ENCODE data around the gene NAV1. TPM values are rescaled to one million over a fixed set of nuclear protein-coding genes. Genes with fewer than 3 reads are reported as not detected.
"Not testable (repeated sequence)": the region's sequence is repeated elsewhere in the genome, so short reads cannot be mapped to it uniquely, and the experiment has no call there.

Gene NAV1
- total RNA-seq, 1 donor from 2014 or later: 19.4 TPM

DNA sequence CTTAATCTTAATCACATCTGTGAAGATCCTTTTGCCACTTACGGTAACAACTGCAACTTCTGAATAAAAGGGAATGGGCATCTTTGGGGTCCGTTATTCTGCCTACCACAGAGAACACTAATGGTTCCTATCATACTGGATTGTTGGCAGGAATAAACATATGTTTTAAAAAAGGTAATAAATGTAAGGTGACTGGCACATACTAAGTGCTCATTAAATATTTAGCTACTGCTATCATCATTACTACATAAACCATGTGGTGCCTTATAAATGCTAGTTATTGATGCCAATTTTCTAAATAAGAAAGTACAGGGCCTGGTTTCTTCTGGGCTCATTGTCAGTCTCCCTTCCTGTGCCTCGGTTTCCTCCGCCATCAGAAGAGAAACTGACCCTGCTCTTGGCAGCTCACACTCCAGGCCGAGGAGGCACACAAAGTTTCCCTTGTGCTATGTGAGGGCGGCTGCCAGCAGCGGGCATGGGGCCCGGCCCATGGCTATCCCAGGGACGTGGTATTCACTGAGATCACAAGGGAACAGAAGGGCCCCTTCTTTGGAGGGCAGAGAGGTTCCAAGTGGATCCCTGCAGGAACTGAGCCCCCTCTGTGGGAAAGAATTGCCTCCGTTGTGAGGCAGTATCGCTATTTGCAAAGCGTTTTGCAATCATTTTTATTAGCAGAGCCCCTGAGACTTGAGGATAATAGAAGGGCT is 26.2 kb downstream of the NAV1 start:
- DNase-seq: peak; percentile 20

DNA sequence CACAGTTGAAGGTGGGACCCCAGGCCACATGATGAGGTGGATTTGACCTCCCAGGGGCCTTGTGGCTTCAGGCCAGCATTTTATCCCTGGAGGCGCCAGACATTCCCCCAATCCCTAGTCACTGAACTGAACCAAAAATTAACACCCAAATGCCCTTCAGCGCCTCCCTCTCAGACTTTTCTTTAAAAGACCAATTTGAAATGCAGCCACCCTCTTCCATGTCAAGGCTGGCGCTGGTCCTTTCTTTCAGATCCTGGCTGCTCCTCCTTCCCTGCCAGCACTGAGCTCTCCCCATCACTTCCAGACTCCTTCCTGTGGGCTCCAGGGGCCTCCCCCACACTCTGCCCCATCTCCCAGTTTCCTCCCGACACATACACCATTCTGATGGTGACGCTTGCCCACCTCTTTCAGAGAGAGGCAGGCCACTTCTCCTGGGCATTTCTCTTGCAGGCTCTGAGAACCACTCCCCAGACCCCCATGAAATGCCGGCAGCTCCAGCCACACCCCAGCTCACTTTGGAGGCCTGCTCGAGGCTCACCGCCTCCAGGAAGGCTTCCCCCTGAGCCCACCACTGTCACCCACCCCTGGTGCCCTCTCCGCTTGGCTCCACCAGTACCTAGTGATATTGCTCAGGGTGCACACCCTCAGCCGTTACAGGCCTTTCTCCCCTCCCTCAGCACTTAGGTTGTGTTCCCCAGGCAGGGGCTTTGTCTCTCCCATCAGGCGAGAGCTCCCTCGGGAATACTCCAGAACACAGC is 27.0 kb downstream of the NAV1 start:
- DNase-seq: no peak

- DNase-seq: no peak
Observed at GRCh38 chr1:201566529-201566823, 27.5 kb downstream of the NAV1 start.

DNA sequence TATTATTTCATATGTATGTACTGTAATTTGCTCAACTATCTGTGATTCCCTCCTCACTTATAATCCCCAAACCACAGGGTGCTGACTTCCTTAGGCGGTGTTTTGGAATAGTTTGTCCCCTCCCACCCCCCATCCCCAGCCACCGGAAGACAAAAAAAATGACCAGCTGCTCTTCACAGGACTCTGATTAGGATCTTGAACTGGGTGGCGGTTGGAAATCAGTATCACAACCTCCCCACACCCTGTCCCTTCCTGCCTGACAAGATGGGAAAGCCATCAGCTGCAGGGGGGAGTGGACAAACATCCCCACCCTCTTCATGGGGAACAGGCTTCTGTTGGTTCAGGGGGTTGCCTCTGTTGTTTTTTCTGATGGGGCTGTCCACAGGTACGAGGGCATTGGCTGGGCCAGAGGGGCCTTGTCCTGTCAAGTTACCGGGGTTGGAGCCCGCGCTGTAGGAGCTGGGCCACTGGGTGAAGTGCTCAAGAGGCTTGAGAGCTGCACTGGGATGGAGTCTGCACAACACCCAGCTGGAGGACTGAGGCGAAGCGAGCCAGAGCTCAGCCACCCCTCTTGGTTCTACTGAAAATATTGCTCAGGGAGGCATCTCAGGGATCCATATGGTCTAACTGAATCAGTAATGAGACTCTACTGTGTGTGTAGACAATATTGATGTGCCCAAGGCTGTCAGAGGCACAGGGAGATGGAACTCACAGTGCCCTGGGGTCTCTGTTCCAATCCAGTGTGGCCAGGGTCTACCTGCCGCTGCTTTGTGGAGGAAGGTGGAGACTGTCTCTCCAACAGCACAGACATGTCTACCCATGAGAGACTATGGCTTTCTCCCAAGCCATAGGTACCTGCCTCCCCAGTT is 28.2 kb downstream of the NAV1 start:
- no peak for DNase-seq

DNA sequence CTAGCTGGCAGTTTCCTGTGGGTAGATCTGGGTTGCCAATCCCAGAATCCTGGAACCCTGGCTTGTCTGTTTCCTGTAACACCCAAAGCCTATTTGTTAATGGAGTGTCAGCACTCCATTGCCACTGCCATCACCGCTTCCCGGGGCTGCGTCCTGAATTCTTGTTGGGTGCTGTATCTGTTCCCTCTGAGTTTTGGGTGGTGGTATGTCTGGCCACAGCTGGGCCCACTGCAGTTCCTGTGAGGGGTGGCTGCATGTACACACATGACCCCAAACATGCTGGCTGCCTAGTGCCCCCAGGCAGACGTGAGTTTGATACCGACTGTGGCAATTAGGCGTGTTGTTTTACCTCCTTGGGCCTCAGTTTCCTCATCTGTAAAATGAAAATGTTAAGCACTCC is 29.3 kb downstream of the NAV1 start:
- DNase-seq: no peak

GRCh38 chr1:201568859-201569294 is 29.9 kb downstream of the NAV1 start:
- no peak for DNase-seq

DNA sequence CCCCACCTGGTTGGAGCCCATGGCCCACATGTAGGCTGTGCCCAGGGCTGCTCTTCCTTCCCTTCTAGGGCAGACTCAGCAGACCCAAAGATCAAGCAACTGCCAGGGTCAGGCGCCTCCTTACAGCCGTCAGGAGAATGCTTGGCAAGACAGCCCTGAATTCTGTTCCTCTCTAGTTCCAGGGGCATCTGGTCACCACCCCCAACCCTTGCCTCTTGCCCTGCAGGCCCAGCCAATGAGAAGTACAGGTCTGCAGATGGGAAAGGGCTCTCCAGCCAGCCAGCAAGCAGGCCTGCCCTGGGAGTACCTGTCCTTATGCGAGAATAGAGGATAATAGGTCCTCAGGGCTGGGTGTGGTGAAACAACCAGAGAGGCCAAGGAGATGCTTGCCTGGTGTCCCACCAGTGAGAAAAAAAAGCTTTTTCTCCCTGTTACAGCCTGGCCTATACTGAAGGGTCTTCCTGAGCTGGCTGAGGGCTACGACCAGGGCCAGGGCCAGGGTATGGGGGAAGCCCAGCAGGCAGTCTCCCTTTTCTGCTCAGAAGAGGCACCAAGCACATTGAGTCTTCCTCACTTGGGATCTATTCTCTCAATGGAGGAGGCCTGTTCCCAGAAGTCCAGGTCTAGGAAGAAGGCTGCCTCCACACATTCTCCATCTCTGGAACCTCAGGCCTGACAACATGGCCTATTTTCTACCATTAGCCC is 31.4 kb downstream of the NAV1 start:
- DNase-seq: no peak

DNA sequence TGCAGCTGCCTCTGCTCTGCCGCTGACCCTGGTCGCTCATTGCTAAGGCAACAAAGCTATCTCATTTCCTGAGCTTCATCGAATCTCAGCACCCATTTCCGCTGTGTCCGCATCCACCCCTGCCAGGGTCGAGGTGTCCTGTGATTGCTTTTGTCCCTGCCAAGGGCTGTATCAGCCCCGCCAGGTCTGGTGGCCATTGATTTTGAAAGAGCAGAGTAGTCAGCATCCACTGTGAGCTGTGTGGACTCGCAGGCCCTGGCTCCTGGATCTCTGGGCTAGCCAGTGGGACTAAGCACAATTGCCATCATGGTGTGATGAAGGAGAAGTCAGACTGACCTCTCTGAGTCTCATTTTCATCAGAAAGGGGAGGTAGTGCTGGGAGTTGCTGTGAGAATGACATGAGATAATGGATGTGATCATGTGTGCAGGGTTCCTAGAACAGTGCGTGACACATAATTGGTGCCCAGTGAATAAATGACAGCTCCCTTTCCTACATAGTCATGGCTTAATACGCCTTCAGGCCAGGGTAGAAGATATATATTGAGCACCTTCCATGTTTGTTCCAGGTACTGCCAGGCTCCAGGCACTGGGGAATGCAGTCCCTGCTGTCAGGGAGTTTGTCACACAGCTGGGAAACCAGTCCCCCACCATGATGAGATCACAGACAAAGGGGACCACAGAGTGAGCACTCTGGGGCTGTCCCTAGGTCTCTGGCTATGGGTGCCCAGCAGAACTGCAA is 32.1 kb downstream of the NAV1 start:
- no peak for DNase-seq

GRCh38 chr1:201573030-201573429 is 34.1 kb downstream of the NAV1 start:
- no peak for DNase-seq

DNA sequence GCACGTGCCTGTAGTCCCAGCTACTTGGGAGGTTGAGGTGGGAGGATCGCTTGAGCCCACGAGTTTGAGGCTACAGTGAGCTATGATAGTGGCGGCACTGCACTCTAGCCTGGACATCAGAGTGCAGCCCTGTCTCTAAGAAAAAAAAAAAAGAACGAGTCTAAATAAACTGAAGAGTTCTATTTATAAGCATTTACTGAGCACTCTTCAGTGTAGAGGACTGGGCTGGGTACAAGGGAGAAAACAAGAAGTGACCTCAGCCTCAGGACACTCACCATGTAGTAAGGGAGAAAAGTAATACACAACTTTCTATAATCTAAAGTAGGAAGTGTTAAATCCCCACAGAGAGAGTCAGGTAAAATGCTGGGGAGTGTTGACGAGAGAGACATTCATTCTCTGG is 35.0 kb downstream of the NAV1 start:
- DNase-seq: no peak

- DNase-seq: no peak
Observed at GRCh38 chr1:201575912-201576311, 37.0 kb downstream of the NAV1 start.

DNA sequence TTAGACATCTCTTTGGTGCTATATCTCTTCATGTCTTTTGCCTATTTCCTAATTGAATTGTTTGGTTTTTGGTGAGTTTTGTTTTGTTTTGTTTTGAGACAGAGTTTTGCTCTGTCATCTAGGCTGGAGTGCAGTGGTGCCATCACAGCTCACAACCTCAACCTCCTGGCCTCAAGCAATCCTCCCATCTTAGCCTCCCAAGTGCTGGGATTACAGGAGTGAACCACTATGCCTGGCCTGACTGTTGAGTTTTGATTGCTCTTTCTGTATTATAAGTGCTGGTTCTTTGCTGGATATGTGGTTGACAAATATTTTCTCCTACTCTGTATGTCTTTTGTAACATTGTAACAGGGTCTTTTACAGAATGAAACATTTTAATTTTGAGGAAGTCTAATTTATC is 38.0 kb downstream of the NAV1 start:
- DNase-seq: no peak

- no peak for DNase-seq
Observed at GRCh38 chr1:201578008-201578888, 39.3 kb downstream of the NAV1 start.

- not testable (repeated sequence) for DNase-seq
Observed at GRCh38 chr1:201581371-201581770, 42.4 kb downstream of the NAV1 start.

DNA sequence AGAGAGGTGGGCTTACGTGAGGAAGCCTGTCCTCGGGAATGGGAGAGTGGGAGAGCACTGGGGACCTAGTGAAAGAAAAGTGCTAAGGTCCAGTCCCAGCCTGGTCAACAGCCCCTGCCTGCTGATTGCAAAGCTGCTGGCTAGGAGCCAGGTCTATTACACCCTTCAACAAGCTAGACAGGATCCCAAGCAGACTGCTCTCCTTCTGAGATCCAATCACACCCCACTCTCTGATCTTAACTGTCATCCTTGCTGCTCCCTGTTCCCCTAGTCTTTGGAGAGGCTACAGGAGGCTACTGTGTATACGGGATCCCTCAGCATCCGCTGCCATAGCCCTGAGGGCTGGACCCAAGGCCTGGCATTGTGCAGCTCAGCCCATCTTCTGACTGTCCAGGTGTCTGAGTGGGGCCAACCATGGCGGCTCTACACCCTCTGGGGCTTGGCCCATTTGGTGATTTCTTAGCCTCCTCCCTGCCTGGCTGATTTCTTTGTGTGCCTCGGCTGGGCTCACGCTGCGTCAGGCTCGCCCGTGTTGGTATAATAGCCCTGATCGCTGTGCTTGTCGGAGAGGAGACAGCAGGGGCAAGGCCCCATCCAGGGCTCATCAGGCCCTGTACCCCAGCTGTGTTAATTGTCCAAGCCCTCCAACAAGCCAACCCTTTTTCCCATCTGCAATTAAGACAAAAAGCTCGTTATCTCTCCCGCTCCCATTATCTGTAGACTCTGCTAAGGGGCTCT is 43.9 kb downstream of the NAV1 start:
- no peak for DNase-seq

- no peak for DNase-seq
Observed at GRCh38 chr1:201583663-201584062, 44.7 kb downstream of the NAV1 start.

DNA sequence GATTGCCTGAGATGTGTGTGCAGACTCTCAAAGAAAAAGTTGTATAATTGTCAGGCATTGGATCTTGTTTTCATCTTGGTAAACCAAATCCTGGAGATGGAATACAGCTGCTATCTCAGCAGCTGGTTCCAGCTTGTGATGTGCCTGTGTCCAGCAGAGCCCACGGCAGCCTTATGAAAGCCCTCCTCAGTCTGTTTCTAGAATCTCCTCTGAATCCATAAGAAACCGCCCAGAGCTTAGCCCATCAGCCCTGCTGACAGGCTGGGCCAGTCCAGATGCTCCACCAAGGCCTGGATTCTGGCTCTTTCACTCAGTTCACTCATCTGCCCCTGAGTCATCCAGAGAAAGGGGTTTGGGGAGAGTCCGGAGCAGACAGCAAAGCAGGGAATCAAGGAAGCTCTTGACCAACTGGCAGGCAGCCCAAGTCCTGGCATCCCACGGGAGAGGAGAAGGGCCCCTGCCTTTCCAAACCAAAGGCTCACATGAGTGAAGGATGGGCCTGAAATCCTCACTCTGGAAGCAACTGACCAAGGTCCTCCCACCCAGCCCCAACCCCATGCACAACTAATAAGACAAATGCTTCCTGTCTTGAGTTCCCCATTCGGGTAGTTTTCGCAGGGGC is 45.7 kb downstream of the NAV1 start:
- no peak for DNase-seq

DNA sequence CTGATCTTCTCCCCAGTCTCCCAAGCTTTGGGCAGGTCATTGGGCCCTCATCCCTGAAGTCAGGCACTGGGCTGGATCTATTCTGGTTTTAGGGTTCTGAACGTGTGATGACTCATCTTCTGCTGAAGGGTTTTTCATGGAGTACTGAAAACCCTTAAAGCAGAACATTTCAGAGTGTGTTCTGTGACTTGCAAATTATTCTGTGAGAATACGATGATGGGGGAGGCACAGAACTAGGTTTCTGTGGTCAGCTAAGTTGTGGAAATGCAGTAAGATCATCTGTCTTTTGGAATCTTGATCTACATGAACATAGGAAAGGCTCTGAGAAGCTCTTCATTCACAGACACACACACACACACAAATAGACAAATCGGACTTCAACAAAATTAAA is 46.2 kb downstream of the NAV1 start:
- DNase-seq: no peak

DNA sequence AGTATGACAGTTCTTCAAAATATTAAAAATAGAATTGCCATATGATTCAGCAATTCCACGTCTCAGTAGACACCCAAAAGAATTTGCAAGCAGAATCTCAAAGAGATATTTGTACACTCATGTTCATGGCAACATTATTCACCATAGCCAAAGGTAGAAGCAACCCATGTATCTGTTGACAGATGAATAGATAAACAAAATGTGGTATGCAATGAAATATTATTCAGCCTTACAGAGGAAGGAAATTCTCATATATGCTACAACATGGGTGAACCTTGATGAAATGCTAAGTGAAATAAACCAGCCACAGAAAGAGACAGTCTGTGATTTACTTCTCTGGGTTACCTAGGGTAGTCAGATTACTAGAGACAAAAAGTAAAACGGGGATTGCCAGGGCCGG is 47.0 kb downstream of the NAV1 start:
- no peak for DNase-seq

- DNase-seq: no peak
Observed at GRCh38 chr1:201586806-201587205, 47.9 kb downstream of the NAV1 start.
